Occipital lobe (tissue), 2 donors: ENCODE data around the gene IRF3. TPM values are rescaled to one million over a fixed set of nuclear protein-coding genes. Genes with fewer than 3 reads are reported as not detected.

ENCODE experiments used
- DNase-seq: peaks from one replicate; lab custom pipeline; 2025; lab: John Stamatoyannopoulos, UW
- total RNA-seq: library from RNA; depleted of rRNA; stranded (reverse); fragments of >200 nt; gene quantifications from one replicate; pipeline ENCODE4 v1.2.3, GENCODE V29; 2014

The IRF3 gene
- total RNA-seq, 1 donor from 2014 or later: 8.1 TPM

DNA sequence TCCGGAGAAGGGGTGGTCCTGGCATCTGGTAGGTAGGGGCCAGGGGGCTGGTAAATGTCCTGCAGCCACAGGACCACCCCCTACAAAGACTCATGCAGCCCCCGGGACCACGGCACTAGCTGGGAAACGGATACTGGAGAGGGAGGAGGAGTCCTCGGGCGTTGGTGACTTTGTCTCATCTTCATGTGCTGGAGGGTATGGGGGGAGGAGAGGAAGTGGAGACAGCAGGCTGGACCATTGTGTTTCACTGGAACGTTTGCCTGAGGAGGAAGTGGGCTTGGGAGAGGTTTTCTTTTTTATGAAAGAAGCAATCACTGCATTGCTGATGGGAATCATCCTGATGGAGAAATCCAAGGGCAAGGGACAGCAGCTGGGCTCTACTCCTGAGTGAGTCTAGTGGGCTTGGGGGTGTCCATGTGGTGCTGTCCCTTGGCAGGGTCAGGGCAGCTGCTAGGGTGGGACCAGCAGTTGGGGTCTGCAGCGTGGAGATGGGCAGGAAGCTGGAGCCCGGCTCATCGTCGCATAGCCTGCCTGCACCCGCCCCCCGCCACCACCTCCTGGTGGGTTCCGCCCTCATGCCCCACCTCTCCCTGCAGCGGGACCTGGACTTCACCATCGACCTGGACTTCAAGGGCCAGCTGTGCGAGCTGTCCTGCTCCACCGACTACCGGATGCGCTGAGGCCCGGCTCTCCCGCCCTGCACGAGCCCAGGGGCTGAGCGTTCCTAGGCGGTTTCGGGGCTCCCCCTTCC is 22.1 kb upstream of the IRF3 start:
- no peak for DNase-seq

DNA sequence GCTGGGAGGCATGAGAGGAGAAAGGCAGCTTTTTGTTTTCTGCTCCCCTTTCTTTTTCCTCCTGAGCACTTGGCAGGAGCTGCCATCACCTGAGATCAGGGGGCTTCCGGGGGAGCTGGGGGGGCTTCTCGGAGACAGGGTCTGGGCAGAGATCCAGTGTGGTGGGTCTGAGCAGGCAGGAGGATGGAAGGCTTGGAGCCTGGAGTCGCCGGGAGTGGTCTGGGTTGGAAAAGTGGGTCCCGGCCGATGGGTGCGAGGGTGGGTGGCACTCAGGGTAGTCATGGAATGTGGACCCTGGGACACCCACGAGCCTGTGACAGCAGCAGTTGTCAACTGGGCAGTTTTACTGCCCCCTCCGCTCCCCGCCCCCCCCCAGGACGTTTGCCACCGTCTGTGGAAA is 21.5 kb upstream of the IRF3 start:
- DNase-seq: no peak

DNA sequence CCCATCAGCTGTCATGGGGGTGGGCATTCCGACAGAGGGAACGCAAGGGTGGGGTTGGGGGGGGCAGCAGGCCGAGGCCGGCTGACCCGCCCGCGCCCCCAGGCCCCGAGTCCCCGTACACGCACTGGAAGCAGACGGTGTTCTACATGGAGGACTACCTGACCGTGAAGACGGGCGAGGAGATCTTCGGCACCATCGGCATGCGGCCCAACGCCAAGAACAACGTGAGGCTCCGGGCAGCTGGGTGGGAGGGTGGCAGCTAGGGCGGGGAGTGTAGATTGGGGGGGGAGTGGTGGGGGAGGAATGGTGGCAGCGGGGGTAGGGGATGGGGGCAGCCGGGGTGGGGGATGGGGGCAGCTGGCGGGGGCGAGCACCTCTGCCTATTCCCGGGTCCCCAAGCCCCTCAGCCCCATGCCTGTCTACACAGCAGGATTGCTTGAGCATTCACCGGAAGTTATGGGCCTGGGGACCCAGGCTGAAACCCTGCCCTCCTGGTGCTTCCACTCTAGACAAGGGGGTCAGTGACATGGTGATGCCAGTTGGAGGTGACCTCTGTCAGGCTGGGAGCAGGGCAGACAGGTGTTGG is 20.9 kb upstream of the IRF3 start:
- no peak for DNase-seq

DNA sequence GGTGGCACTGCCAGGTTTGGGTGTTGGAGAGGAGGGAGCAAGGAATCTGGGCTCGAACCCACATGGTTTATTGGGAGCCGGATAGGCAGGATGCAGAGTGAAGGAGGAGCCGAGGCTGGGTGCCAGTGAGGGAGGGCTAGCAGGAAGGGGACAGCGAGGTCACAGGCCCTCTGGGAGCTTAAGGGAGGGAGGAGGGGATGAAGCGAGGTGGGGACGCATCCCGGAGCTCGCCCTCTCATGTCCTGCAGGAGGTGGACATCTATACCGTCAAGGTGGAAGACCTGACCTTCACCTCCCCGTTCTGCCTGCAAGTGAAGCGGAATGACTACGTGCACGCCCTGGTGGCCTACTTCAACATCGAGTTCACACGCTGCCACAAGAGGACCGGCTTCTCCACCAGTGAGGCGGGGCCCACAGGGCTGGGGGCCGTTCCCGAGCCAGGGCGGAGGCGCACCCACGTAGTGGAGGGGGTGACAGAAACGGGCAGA is 20.2 kb upstream of the IRF3 start:
- no peak for DNase-seq

DNA sequence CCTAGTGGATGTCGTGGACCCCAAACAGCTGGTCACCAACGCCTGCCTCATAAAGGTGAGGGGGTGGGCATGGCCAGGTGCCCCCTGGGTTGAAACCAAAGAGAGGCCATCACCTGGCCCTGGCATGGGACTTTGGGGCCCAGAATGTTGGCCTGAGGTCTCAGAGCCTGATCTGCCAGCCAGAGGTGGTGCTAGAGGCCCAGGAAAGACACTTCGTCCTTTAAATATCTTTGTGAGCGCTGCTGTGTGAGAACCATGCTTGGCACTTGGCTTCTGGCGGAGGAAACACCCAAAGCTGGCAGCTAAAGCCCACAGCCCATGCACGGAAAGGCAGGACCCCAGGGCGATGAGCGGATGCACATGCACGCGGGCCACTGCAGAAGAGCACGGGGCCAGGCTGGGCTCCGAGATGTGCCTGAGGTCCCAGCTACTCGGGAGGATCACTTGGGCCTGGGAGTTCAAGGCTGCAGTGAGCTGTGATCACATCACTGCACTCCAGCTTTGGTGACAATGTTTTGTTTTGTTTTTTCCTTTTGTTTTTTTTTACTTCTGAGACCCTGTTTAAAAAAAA is 19.4 kb upstream of the IRF3 start:
- DNase-seq: no peak

DNA sequence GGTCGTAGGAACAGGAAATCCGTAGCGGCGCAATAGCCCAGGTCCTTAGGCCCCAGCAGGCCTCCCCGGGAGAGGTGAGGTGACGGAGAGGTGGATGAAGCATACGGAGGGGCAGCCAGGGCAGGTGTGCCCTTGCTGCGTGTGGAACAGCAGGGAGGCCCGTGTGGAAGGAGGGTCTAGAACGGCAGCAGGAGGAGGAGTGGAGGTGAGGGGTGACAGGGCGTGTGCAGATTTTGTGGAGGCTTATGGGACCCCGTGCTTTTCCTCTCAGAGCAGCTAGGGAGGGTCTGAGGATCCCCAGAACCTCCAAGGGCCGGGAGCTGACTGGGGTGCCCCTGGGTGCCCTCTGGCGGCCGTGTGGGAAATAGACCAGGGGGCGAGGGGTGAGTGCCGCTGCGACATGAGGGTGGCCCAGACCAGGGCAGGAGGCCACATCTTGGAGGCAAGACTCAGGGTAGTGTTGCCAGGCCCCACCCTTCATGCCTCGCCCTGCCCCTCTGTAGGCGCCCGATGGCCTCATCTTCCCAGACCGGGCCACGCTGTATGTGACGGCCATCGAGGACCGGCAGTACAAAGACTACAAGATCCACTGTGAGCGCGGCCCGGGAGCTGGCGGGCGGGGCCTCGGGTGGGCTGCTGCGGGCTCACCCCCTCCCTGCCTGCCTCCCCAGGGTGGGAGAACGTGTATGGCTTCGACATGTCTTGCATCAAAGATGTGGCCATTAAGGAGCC is 18.8 kb upstream of the IRF3 start:
- no peak for DNase-seq

DNA sequence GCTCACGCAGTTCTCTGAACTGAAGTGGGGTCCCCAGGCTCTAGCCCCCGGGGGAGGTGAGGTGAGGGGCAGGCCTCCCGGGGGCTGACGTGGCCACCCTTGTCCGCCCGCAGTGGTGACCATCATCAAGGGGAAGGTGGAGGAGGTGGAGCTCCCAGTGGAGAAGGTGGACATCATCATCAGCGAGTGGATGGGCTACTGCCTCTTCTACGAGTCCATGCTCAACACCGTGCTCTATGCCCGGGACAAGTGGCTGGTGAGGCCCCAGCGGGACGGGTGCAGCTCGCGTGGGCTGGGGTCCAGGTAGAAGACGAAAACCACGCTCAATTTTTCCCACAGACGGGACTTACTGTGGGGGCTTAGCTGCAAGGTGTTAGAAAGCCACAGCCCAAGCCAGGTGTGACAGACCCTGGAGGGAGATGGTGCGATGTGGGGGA is 18.2 kb upstream of the IRF3 start:
- no peak for DNase-seq

DNA sequence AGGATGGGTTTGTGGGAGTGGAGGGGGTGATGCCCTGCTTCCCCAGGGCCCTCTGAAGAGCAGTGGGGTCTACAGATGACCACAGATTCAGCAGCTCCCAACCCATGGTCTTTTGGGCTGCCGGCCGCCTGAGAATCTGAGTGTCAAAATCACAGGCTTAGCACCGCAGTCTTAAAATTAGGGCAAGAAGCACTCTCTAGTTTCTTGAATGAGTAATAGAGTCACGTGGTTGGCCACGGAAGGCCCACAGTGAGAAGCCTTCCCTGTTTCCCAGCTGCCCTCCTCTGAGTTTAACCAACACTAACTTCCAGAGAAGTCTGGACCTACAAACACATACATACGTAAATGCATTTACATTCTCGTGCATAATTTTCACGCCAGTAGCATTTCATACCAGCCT is 16.6 kb upstream of the IRF3 start:
- DNase-seq: peak; percentile 5

DNA sequence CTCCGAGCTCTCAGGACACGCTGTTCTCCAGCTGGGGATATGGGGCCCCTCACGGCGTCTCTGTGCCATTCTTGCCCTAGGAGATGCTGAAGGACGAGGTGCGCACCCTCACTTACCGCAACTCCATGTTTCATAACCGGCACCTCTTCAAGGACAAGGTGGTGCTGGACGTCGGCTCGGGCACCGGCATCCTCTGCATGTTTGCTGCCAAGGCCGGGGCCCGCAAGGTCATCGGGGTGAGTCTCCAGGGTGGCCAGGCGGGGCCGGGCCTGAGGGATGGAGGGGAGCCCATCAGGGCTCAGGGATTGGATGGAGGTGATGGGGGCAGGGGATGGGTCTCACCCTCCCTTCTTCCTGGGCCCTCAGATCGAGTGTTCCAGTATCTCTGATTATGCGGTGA is 16.2 kb upstream of the IRF3 start:
- DNase-seq: no peak

DNA sequence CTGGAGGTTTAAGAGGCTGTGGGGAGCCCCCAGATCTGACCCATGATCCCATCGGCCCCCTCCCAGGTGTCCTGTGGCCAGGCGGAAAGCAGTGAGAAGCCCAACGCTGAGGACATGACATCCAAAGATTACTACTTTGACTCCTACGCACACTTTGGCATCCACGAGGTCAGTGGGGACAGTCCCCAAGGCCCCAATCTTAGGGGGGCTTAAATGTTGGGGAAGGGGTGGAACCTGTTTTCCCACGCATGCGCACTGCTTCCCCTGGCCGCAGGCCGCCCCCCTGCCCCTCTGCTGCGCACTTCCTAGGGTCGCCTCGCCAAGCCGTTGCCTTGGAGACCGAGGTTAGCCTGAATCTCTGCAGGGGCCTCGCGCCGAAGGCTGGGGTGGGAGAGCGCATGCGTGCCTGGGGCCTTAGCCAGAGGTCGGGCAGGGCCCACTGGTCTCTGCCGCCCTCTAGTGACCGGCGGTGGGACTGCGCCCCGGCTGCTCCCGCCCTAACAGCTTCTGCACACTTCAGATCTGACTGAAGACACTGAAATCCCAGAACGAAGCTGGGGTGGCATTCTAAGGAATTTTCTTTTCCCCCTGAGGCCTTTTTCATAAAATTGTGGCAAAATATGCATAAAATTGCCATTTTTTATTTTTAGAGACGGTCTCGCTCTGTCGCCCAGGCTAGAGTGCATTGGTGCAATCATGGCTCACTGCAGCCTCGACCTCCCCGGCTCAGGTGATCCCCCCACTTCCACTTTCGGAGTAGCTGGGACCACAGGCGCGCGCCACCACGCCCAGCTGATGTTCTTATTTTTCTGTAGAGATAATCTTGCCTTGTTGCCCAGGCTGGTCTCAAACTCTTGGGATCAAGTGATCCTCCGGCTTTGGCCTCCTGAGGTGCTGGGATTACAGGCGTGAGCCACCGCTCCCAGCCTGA is 15.0 kb upstream of the IRF3 start:
- DNase-seq: peak; percentile 75

DNA sequence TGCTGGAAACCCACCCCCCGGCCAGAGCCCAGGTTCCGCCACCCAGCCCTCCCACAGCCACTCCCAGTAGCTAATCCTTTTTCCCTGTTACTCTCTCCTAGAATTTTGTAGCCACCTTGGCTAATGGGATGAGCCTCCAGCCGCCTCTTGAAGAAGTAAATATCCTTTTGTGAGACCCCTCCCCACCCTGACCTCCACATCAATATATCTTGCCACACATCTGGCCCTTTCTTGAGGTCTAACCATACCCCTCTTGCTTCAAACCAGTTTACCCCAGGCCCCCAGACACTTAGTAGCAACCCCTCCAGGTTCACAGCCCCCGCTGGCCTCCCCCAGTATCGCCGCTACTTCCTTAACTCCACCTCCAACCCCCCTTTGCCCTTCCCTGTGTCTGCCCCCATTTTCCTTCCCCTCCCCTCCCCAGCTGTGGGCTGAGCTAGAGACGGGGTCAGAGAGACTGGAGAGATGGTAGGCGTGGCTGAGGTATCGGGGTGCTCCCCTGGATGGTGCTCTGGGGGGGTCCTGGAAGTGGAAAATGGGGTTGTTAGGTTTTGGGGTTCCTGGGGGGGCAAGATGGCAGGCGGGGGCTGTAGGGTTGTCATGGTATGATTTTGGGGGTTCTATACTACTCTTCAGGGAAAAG is 14.2 kb upstream of the IRF3 start:
- no peak for DNase-seq

DNA sequence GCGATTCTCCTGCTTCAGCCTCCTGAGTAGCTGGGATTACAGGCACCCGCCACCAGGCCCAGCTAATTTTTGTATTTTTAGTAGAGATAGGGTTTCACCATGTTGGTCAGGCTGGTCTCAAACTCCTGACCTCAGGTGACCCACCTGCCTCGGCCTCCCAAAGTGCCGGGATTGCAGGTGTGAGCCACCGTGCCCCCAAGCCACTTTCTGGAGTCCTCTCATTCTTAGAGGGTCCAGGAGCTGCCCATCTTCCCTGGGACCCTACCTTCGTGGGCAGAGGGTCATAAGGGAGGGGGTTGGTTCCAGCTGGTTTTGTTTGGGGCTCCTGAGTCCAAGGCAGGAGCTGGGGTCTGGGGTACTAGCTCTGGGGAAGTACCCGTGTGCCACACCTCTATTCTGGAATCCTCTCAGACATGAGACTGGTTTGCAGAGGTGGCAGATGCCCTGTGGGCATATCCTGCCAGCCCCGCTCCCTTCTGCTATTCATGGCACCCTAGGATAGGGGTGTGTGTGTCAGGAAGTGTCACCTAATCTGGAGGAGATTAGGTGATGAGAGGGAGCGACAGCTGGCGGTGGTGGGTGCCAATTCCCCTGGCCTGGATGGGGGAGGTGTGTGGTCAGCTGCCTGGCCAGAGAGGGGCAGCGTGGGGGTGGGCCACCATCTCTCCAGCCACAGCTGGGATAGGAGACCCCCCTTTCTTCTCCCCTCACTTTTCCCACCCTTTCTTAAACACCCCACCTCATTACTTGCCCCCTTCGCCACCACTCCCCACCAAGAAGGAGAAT is 13.5 kb upstream of the IRF3 start:
- DNase-seq: no peak

DNA sequence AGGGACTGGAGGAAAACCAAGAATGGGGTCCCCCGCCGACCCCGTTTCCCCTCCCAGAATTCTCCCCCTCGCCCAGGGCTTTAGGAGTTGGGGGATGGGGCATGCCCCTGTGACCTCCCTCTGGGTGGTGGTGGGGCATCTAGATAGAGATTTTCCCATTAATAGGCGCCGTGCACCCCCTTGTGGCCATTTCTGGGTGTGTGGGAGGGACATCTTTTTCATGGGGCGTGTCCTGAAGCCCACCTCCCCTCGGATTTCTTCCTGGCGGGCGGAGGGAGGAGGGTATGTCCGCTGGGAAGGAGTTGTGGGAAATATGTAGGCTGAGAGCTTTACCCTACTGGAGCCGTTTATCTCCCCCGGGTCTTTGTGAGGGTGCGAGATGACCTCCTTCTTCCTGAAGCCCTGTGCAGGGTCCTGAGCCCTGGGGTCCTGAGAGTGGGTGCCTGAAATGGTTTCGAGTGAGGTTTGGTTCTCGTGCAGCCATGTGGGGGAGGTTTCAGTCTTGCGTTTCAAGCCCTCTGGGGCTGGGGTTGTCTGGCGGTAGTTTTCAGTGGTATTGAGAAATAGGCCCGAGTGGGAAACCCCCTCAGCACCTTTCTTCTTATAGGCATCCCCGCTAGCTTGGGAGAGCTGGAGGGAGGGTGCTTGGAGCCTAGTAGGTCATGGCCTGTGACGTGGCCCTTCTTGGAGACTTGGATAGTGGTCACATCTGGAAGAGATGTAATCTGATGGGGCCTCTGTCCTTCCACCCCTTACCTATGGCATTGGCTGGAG is 12.4 kb upstream of the IRF3 start:
- no peak for DNase-seq

DNA sequence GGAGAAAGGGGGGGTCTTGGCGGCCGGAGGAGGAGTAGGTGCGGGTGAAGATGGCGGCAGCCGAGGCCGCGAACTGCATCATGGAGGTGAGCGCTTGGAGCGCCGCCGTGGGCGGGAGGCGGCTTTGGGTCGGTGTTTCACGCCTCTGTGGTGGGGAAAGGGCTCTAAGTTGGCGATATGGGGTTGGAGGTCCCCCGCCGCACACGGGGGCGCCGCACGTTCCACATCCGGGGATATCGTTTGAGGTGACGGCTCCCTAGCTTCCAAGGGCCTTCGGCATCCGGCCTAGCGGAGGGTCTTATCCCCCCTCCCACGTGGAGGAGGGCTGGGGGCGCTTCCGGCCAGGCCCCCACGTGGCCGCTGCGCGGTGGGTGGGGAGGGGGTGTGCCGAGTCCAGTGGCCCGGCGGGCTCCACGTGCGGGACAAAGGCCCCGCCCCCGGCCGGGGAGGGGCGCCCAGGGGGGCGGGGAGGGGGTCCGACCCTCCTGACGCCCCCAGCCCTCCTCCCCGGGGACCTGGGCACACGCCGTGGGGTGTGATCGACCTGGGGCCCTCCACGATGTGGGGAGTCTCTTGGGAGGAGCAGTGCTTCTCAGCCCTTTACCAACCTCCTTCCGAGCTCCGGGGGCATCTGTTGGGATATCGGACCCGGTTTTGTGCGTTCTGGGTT is 11.7 kb upstream of the IRF3 start, which contains the start of gene PRMT1:
Gene PRMT1 (plus strand): TSS at position 41 of the 670 bp plus-strand sequence. CDS start 10 bp downstream, at position 51.
- no peak for DNase-seq

DNA sequence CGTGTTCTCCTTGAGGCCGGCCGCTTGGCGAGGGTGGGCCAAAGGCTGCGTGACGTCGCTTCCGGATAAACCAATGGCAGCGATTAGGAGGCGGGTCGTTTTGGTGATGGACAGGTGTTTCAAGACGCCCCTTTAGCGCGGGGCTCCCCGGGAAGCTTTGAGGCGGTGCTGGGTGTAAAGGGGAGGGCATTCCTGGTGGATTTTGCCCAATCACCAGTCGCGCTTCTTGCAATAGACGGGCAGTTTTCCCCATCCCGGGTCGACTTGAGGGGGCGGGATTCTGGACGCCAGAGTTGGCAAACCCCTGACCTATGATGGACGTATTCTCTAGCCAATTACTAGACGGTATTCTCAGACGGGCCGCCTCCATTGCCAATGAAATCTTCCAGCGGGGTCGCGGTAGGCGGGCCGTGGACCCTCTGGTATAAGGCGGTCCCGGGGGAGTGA is 11.2 kb upstream of the IRF3 start:
- peak; percentile 100 for DNase-seq

DNA sequence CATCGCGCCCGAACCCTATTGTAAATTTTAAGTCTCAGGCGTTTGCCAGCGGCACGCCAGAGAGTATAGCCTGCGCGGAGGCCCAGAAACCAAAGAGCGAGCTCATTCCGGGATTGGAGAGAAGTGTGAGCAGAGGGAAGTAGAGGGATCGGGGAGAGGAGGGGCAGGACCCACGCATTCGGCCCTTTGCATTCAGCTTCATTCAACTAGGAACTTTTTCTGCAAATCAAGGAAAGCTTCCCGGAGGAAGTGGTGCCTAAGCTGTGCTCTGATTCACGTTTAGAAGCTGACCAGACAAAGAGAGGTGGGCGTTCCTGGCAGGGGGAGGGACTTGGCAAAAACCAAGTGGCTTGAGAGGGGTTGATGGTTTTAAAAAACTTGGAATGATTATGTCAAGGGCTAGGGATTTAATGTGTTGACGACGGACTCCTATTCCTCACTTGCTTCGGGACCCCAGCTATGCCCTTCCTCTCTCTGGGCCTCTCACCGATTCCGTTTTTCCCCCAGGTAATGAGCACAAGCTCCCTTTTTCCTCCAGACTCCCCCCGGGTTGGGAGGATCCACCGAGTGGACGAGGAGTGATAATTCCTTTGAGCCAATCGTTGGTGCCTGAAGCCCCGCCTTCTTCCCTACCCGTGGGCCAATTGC is 10.6 kb upstream of the IRF3 start:
- DNase-seq: no peak

DNA sequence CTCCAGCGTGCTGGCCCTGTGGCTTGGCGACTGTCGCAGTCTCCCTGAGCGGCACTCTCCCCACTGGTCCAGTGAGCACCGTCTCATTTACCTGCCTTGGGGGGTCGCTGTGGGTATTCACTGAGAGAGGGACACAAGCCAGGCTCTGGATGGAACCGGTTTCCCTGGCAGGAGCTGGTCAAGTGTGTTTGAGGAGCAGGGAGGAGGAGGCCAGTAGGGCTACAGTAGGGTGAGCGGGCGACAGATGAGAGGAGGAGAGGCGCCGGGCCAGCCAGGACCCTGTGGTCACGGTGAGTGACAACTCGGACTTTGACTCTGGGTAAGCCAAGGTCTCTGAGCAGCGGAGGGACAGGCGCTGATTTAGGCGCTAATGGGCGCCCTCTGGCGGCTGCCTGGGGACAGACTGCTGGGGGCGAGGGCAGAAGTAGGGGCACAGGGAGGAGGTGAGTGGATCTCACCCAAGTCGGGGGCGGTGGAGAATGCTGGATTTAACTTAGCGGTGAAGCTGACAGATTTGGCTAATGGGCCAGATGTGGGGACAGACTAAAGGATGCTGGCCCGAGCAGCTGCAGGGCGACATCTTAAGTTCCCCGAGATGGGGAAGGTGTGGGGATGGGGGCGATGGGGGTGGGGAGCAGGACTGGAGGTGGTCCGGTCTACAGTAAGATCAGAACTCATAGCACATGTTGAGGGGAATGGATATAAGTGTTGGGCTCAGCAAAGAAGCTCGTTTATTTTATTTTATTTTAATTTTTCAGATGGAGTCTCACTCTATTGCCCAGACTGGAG is 6.7 kb upstream of the IRF3 start:
- DNase-seq: peak; percentile 27
